Measurements from ENCODE around the gene PTPRR. TPM values are rescaled to one million over a fixed set of nuclear protein-coding genes. Genes with fewer than 3 reads are reported as not detected.

Gene PTPRR
- total and polyA plus RNA-seq, 2 donors (not counting 1 experiment from before 2014, with no cell fraction given): 0.44 to 0.50 TPM

DNA sequence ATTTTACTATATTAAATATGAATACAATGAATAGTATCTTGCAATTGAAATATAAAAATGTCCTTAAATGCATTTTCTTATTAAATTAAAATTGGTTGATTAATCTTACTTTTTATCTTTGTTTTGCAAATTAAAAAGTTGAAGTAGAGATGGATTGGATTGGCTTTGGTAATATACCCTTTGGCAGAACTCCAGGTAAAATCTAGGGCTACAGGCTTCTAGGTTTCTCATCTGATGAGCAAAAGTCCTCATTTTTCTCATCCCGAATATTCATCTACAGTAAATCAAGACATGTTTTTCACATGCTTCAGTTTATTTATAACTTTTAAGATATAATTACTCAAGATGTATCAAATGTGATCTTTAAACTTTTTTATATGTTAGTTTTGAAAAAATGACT is 2.2 kb downstream of the PTPRR start:
- H2AFZ ChIP-seq (ENCODE audit: low read length): no peak overlapping the region
- H3K4me2 ChIP-seq (ENCODE audit: extremely low read depth, insufficient read depth, low read length): no peak overlapping the region
- H3K27me3 ChIP-seq (ENCODE audit: control insufficient read depth, insufficient read depth, low read length): peaks cover 5% of the 10 kb centered on the region
- no peaks in the 10 kb centered on the region for H3K4me1 ChIP-seq (ENCODE audit: control insufficient read depth, extremely low read depth, insufficient read depth, low read length)
- no peak for DNase-seq (ENCODE audit: low read depth in 2 of 2)
- no peak overlapping the region for H3K27ac ChIP-seq (ENCODE audit: insufficient read depth, low read length)
- H3K36me3 ChIP-seq (ENCODE audit: control insufficient read depth, insufficient read depth, low read length): no peaks in the 10 kb centered on the region
- no peaks in the 10 kb centered on the region for H3K9me3 ChIP-seq (ENCODE audit: control insufficient read depth, insufficient read depth, low read depth, low read length)
- H3K9ac ChIP-seq (ENCODE audit: insufficient read depth, low read length): no peak overlapping the region
- TF ChIP-seq EZH2 (IDR thresholded peaks at IDR 0.05; ENCODE audit: low read length, missing control alignments): no peak
- TF ChIP-seq, protein P1, sequence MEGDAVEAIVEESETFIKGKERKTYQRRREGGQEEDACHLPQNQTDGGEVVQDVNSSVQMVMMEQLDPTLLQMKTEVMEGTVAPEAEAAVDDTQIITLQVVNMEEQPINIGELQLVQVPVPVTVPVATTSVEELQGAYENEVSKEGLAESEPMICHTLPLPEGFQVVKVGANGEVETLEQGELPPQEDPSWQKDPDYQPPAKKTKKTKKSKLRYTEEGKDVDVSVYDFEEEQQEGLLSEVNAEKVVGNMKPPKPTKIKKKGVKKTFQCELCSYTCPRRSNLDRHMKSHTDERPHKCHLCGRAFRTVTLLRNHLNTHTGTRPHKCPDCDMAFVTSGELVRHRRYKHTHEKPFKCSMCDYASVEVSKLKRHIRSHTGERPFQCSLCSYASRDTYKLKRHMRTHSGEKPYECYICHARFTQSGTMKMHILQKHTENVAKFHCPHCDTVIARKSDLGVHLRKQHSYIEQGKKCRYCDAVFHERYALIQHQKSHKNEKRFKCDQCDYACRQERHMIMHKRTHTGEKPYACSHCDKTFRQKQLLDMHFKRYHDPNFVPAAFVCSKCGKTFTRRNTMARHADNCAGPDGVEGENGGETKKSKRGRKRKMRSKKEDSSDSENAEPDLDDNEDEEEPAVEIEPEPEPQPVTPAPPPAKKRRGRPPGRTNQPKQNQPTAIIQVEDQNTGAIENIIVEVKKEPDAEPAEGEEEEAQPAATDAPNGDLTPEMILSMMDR (conservative IDR thresholded peaks at IDR 0.05 in 1 of 2, IDR thresholded peaks at IDR 0.05 in 1 of 2; ENCODE audit: low read depth in 1 of 2, low read length in 2 of 2): no peak
- no peak overlapping the region for H3K4me3 ChIP-seq (replicated peaks in 1 of 4; ENCODE audit: control extremely low read depth in 1 of 4, insufficient read depth in 1 of 4, low read depth in 3 of 4, low read length in 4 of 4)
- no peaks in the 10 kb centered on the region for H4K20me1 ChIP-seq (ENCODE audit: control insufficient read depth, extremely low read depth, insufficient read depth, low read length)
- H3K79me2 ChIP-seq (ENCODE audit: control insufficient read depth, insufficient read depth, low read length): no peaks in the 10 kb centered on the region

DNA sequence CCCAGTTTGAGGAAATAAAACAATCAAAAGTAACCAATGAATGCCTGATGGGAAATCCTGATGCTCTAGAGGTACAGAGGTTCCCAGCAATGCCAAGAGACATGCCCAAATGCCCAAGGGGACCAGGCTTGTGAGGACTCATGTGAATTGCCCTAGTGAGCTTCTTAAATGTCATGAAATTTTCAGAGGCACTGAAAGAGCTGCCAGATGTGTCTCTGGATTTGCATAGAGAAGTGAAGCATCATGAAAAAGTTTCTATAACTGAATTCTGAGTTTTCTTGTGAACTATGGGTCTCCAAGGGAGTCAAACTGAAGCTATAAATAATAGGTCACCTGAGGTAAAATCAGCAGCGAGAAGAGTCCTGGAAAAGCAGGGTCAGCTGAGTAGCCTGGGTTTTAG is 9.9 kb downstream of the PTPRR start:
- Histone ChIP-seq H3K27ac (ENCODE audit: insufficient read depth, low read length) (no peak overlapping the region), H3K27me3 (ENCODE audit: control insufficient read depth, insufficient read depth, low read length) (no peaks in the 10 kb centered on the region), H3K36me3 (ENCODE audit: control insufficient read depth, insufficient read depth, low read length) (no peaks in the 10 kb centered on the region), H3K79me2 (ENCODE audit: control insufficient read depth, insufficient read depth, low read length) (no peaks in the 10 kb centered on the region), H3K9ac (ENCODE audit: insufficient read depth, low read length) (no peak overlapping the region), H3K4me2 (ENCODE audit: extremely low read depth, insufficient read depth, low read length) (no peak overlapping the region), H4K20me1 (ENCODE audit: control insufficient read depth, extremely low read depth, insufficient read depth, low read length) (no peaks in the 10 kb centered on the region), H3K4me3 (replicated peaks in 1 of 4; ENCODE audit: control extremely low read depth in 1 of 4, insufficient read depth in 1 of 4, low read depth in 3 of 4, low read length in 4 of 4) (no peak overlapping the region), H2AFZ (ENCODE audit: low read length) (no peak overlapping the region), H3K4me1 (ENCODE audit: control insufficient read depth, extremely low read depth, insufficient read depth, low read length) (no peaks in the 10 kb centered on the region), H3K9me3 (ENCODE audit: control insufficient read depth, insufficient read depth, low read depth, low read length) (no peaks in the 10 kb centered on the region)
- TF ChIP-seq, protein P1 (conservative IDR thresholded peaks at IDR 0.05 in 1 of 2, IDR thresholded peaks at IDR 0.05 in 1 of 2; ENCODE audit: low read depth in 1 of 2, low read length in 2 of 2): no peak
- no peak for TF ChIP-seq EZH2 (IDR thresholded peaks at IDR 0.05; ENCODE audit: low read length, missing control alignments)
- no peak for DNase-seq (ENCODE audit: low read depth in 2 of 2)

DNA sequence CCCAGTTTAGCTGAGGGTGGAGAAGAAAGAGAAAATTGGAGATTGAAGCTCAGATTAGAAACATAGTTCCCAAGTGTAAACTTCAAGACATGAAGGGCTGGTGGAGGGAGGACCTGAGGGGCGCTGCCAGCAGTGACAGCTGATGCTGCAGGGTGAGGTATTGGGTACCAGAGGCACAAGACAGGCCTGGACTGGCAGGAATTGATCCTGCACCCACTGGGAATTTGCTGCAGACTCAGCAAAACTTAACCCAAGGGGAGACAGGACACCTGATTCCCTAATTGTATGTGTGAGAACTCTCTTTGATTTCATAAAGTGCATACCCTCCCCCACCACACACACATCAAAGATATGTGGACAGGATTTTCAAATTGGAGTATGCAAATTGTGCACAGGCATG is 11.6 kb downstream of the PTPRR start:
- Histone ChIP-seq H3K9me3 (ENCODE audit: control insufficient read depth, insufficient read depth, low read depth, low read length) (no peaks in the 10 kb centered on the region), H3K36me3 (ENCODE audit: control insufficient read depth, insufficient read depth, low read length) (no peaks in the 10 kb centered on the region), H3K27me3 (ENCODE audit: control insufficient read depth, insufficient read depth, low read length) (no peaks in the 10 kb centered on the region), H3K4me2 (ENCODE audit: extremely low read depth, insufficient read depth, low read length) (no peak overlapping the region), H3K27ac (ENCODE audit: insufficient read depth, low read length) (no peak overlapping the region), H3K9ac (ENCODE audit: insufficient read depth, low read length) (no peak overlapping the region), H4K20me1 (ENCODE audit: control insufficient read depth, extremely low read depth, insufficient read depth, low read length) (no peaks in the 10 kb centered on the region), H2AFZ (ENCODE audit: low read length) (no peak overlapping the region), H3K79me2 (ENCODE audit: control insufficient read depth, insufficient read depth, low read length) (no peaks in the 10 kb centered on the region), H3K4me1 (ENCODE audit: control insufficient read depth, extremely low read depth, insufficient read depth, low read length) (no peaks in the 10 kb centered on the region), H3K4me3 (replicated peaks in 1 of 4; ENCODE audit: control extremely low read depth in 1 of 4, insufficient read depth in 1 of 4, low read depth in 3 of 4, low read length in 4 of 4) (no peak overlapping the region)
- DNase-seq (ENCODE audit: low read depth in 2 of 2): no peak
- TF ChIP-seq EZH2 (IDR thresholded peaks at IDR 0.05; ENCODE audit: low read length, missing control alignments): no peak
- TF ChIP-seq, protein P1 (conservative IDR thresholded peaks at IDR 0.05 in 1 of 2, IDR thresholded peaks at IDR 0.05 in 1 of 2; ENCODE audit: low read depth in 1 of 2, low read length in 2 of 2): no peak

Measured in fibroblast of lung (primary cell).